H1 (cell line): ENCODE results near the gene SMC3. TPM values are rescaled to one million over a fixed set of nuclear protein-coding genes. Genes with fewer than 3 reads are reported as not detected.

Experiments
- CTCF ChIA-PET: fragments of 300-600 bp; sonication (Branson Sonifier 250); formaldehyde crosslinking; loops from one replicate; lab custom pipeline; 2021; ENCODE audit not compliant: partially characterized antibody; lab: Charles Lee
- POLR2A ChIA-PET: fragments of 300-600 bp; sonication (Branson Sonifier 250); formaldehyde crosslinking; loops from one replicate; lab custom pipeline; 2021; ENCODE audit warnings: inconsistent platforms; ENCODE audit not compliant: partially characterized antibody; lab: Charles Lee
- DNase-seq, 2 experiments: peaks; one replicate each; pipeline versions ENCODE4 v3.0.0 to v3.0.0-alpha.2; 2010 to 2022; ENCODE audit warnings: low spot score in 2 of 2, low read depth in 1 of 2, mixed read lengths in 1 of 2
- FAIRE-seq: peaks from 2 replicates; lab custom pipeline; 2011; peaks lifted over from hg19 to GRCh38; lab: Jason Lieb, UNC
- H2AFZ ChIP-seq: 2 replicates; pipeline ENCODE4 v1.8.1; 2012; ENCODE audit warnings: low read length, inconsistent platforms
- H2AK5ac ChIP-seq: 2 replicates; pipeline ENCODE4 v1.6.1; 2013; ENCODE audit warnings: low read depth, low read length
- H2BK120ac ChIP-seq: replicated peaks from 2 replicates; pipeline ENCODE3; 2013; ENCODE audit warnings: low read depth, low read length, inconsistent platforms
- H2BK12ac ChIP-seq: 2 replicates; pipeline ENCODE4 v1.6.1; 2013; ENCODE audit warnings: low read depth, low read length
- H2BK15ac ChIP-seq: 2 replicates; pipeline ENCODE4 v1.6.1; 2013; ENCODE audit warnings: low read length
- H2BK20ac ChIP-seq: 2 replicates; pipeline ENCODE4 v1.6.1; 2013; ENCODE audit warnings: low read length
- H2BK5ac ChIP-seq: 2 replicates; pipeline ENCODE4 v1.6.1; 2013; ENCODE audit warnings: low read depth, low read length
- H3K14ac ChIP-seq: 2 replicates; pipeline ENCODE4 v1.6.1; 2013; ENCODE audit warnings: inconsistent platforms; ENCODE audit not compliant: insufficient read length
- H3K18ac ChIP-seq: 2 replicates; pipeline ENCODE4 v1.6.1; 2013; ENCODE audit warnings: low read length; ENCODE audit errors: extremely low read depth
- H3K23ac ChIP-seq: 2 replicates; pipeline ENCODE4 v1.6.1; 2013; ENCODE audit warnings: inconsistent platforms; ENCODE audit not compliant: insufficient read length
- H3K23me2 ChIP-seq: 2 replicates; pipeline ENCODE4 v1.6.1; 2013; ENCODE audit warnings: low read depth, low read length
- H3K27ac ChIP-seq: 2 replicates; pipeline ENCODE4 v1.6.1; 2011; ENCODE audit warnings: low read depth, low read length, inconsistent platforms
- H3K27me3 ChIP-seq, 4 experiments: replicated peaks in 1 of 4; 1 replicate in 1 of 4; 2 replicates in 3 of 4; pipeline versions ENCODE4 v1.6.1 to v1.8.1; 2011 to 2013; ENCODE audit warnings: low read length in 3 of 4, mild to moderate bottlenecking in 3 of 4, inconsistent platforms in 2 of 4, mixed read lengths in 2 of 4, moderate library complexity in 1 of 4; ENCODE audit not compliant: control insufficient read depth in 3 of 4, insufficient read depth in 3 of 4; ENCODE audit errors: extremely low read depth in 1 of 4
- H3K36me3 ChIP-seq, 4 experiments: 2 replicates each; pipeline versions ENCODE4 v1.6.1 to v1.8.1; 2011 to 2013; ENCODE audit warnings: mild to moderate bottlenecking in 4 of 4, low read length in 3 of 4, moderate library complexity in 2 of 4, control low read depth in 1 of 4, inconsistent platforms in 1 of 4; ENCODE audit not compliant: insufficient read depth in 4 of 4, control insufficient read depth in 2 of 4
- H3K4ac ChIP-seq: replicated peaks from 2 replicates; pipeline ENCODE3; 2013; ENCODE audit warnings: low read length, low read depth, mixed read lengths, inconsistent platforms; ENCODE audit not compliant: insufficient read length
- H3K4me1 ChIP-seq, 4 experiments: replicated peaks in 1 of 4; 1 replicate in 1 of 4; 2 replicates in 3 of 4; pipeline versions ENCODE4 v1.6.1 to v1.8.1; 2011 to 2013; ENCODE audit warnings: low read length in 3 of 4, inconsistent platforms in 2 of 4, mixed read lengths in 1 of 4; ENCODE audit not compliant: insufficient read depth in 4 of 4, control insufficient read depth in 3 of 4
- H3K4me2 ChIP-seq, 2 experiments: 2 replicates each; pipeline versions ENCODE4 v1.6.1 to v1.8.1; 2011 to 2013; ENCODE audit warnings: low read depth in 2 of 2, low read length in 2 of 2, control low read depth in 1 of 2, inconsistent platforms in 1 of 2, mild to moderate bottlenecking in 1 of 2; ENCODE audit not compliant: insufficient read depth in 1 of 2
- H3K4me3 ChIP-seq, 4 experiments: fragments of 200-600, 300-600 bp in 1 of 4; sonication (generic), shearing (Covaris generic), sonication (Bioruptor Twin) in 1 of 4; 2 replicates each; pipeline versions ENCODE4 v1.5.1 to v1.8.1; 2011 to 2016; ENCODE audit warnings: low read length in 4 of 4, low read depth in 3 of 4, control low read depth in 2 of 4, inconsistent platforms in 2 of 4, mild to moderate bottlenecking in 2 of 4, mixed read lengths in 1 of 4, moderate library complexity in 1 of 4; ENCODE audit not compliant: insufficient read depth in 2 of 4; ENCODE audit errors: extremely low read depth in 1 of 4
- H3K56ac ChIP-seq: replicated peaks from 2 replicates; pipeline ENCODE3; 2013; ENCODE audit warnings: low read depth, mild to moderate bottlenecking, mixed read lengths, low read length, inconsistent platforms; ENCODE audit not compliant: insufficient read length
- H3K79me1 ChIP-seq: 2 replicates; pipeline ENCODE4 v1.6.1; 2013; ENCODE audit warnings: low read depth, low read length, control low read depth
- H3K79me2 ChIP-seq, 2 experiments: 2 replicates each; pipeline versions ENCODE4 v1.6.1 to v1.8.1; 2012 to 2013; ENCODE audit warnings: low read length in 2 of 2, mild to moderate bottlenecking in 2 of 2, inconsistent platforms in 1 of 2; ENCODE audit not compliant: insufficient read depth in 2 of 2, control insufficient read depth in 1 of 2
- H3K9ac ChIP-seq, 4 experiments: replicated peaks in 1 of 4; 1 replicate in 1 of 4; 2 replicates in 3 of 4; pipeline versions ENCODE4 v1.6.1 to v1.8.1; 2011 to 2013; ENCODE audit warnings: low read depth in 3 of 4, low read length in 3 of 4, control low read depth in 2 of 4, mild to moderate bottlenecking in 2 of 4, moderate library complexity in 2 of 4, inconsistent platforms in 1 of 4; ENCODE audit errors: extremely low read depth in 1 of 4
- H3K9me3 ChIP-seq, 2 experiments: 2 replicates each; pipeline versions ENCODE4 v1.6.1 to v1.8.1; 2012 to 2013; ENCODE audit warnings: mild to moderate bottlenecking in 2 of 2, moderate library complexity in 2 of 2, control low read depth in 1 of 2, inconsistent platforms in 1 of 2, low read depth in 1 of 2, low read length in 1 of 2, mixed read lengths in 1 of 2; ENCODE audit not compliant: insufficient read depth in 2 of 2
- H4K20me1 ChIP-seq, 2 experiments: replicated peaks in 1 of 2; 2 replicates each; pipeline versions ENCODE3 to v1.8.1; 2011 to 2013; ENCODE audit warnings: inconsistent platforms in 2 of 2, low read length in 2 of 2, mild to moderate bottlenecking in 1 of 2; ENCODE audit not compliant: insufficient read depth in 2 of 2, control insufficient read depth in 1 of 2
- H4K5ac ChIP-seq: 2 replicates; pipeline ENCODE4 v1.6.1; 2013; ENCODE audit warnings: low read length, low read depth, mixed read lengths, inconsistent platforms; ENCODE audit not compliant: insufficient read length
- H4K8ac ChIP-seq: 2 replicates; pipeline ENCODE4 v1.8.0; 2013; ENCODE audit warnings: mild to moderate bottlenecking, moderate library complexity, low read length, inconsistent platforms; ENCODE audit not compliant: insufficient read depth; ENCODE audit errors: extremely low read depth
- H4K91ac ChIP-seq: replicated peaks from 2 replicates; pipeline ENCODE3; 2013; ENCODE audit warnings: low read length, mixed read lengths, inconsistent platforms; ENCODE audit not compliant: insufficient read length
- ATF3 ChIP-seq: IDR thresholded peaks from 2 replicates; pipeline ENCODE4 v1.6.1; 2011; ENCODE audit warnings: low read depth, mild to moderate bottlenecking, low read length; ENCODE audit not compliant: insufficient read depth
- CREB1 ChIP-seq: IDR thresholded peaks from 2 replicates; pipeline ENCODE4 v1.6.1; 2012; ENCODE audit warnings: inconsistent platforms
- E2F6 ChIP-seq: IDR thresholded peaks from 2 replicates; pipeline ENCODE4 v1.6.1; 2012; ENCODE audit warnings: inconsistent platforms
- FOSL1 ChIP-seq: IDR thresholded peaks from 2 replicates; pipeline ENCODE4 v1.6.1; 2011; ENCODE audit warnings: mild to moderate bottlenecking, low read depth, low read length, moderate library complexity; ENCODE audit not compliant: insufficient read depth
- HDAC2 ChIP-seq, 2 experiments: fragments of 300-600 bp in 1 of 2; sonication (generic) in 1 of 2; IDR thresholded peaks; 2 replicates each; pipeline ENCODE4 v1.6.1; 2011 to 2012; ENCODE audit warnings: low read depth in 2 of 2, low read length in 2 of 2, mild to moderate bottlenecking in 2 of 2, moderate library complexity in 2 of 2, borderline replicate concordance in 1 of 2, inconsistent platforms in 1 of 2
- JUND ChIP-seq: IDR thresholded peaks from 2 replicates; pipeline ENCODE4 v1.6.1; 2011; ENCODE audit warnings: mild to moderate bottlenecking, improper control_type of control experiment, low read length
- KDM1A ChIP-seq: fragments of 200-600, 300-600 bp; sonication (generic); IDR thresholded peaks from 2 replicates; pipeline ENCODE4 v1.7.1; 2016; ENCODE audit warnings: mild to moderate bottlenecking, low read length, borderline replicate concordance
- KDM5A ChIP-seq: fragments of 200-600 bp; IDR thresholded peaks from 2 replicates; pipeline ENCODE4 v1.7.1; 2012; ENCODE audit warnings: mild to moderate bottlenecking, low read length, inconsistent platforms, mixed read lengths
- MAFK ChIP-seq: IDR thresholded peaks from 2 replicates; pipeline ENCODE4 v1.6.1; 2012; ENCODE audit warnings: low read depth, mild to moderate bottlenecking, improper control_type of control experiment, low read length
- POLR2A ChIP-seq, 2 experiments: IDR thresholded peaks; 1 replicate in 1 of 2; 2 replicates in 1 of 2; pipeline ENCODE4 v1.6.1; 2011; ENCODE audit warnings: low read depth in 2 of 2, low read length in 2 of 2, mild to moderate bottlenecking in 2 of 2; ENCODE audit errors: control extremely low read depth in 1 of 2
- SIRT6 ChIP-seq: IDR thresholded peaks from one replicate; pipeline ENCODE4 v1.7.1; 2012; ENCODE audit warnings: low read length, inconsistent platforms
- USF2 ChIP-seq: IDR thresholded peaks from 2 replicates; pipeline ENCODE4 v1.6.1; 2011; ENCODE audit warnings: low read length, improper control_type of control experiment
- WGBS, 2 experiments: shearing (Covaris generic) in 1 of 2; methylation state at CpG; one replicate each; pipeline versions ENCODE4 v1.1.6 to v1.1.7; 2013 to 2015; ENCODE audit warnings: low lambda C conversion rate in 2 of 2, mixed read lengths in 2 of 2, inconsistent platforms in 1 of 2, low coverage in 1 of 2, missing lambda C conversion rate in 1 of 2; ENCODE audit not compliant: insufficient replicate concordance in 2 of 2, insufficient coverage in 1 of 2, insufficient read length in 1 of 2; ENCODE audit errors: extremely low coverage in 1 of 2, missing lambda C conversion rate in 1 of 2; 5-methylcytosine and 5-hydroxymethylcytosine counted together
- polyA plus RNA-seq, 7 experiments: library from polyadenylated mRNA; depleted of rRNA in 3 of 7; stranded (reverse) in 5 of 7; unstranded in 2 of 7; fragments of >200 nt in 5 of 7; fragments of 200-250 nt in 2 of 7; gene quantifications; 1 replicate in 5 of 7; 2 replicates in 1 of 7; 4 replicates in 1 of 7; pipeline versions ENCODE4 v1.2.1 to v1.2.3, GENCODE V29; 2011 to 2013; ENCODE audit warnings: missing spikeins in 2 of 7, mixed read lengths in 2 of 7
- total RNA-seq: library from RNA; stranded (reverse); fragmentation: NEBNext Ultra II Directional; extraction: Animal tissue kit (Norgen Biotek cat#: 25700); gene quantifications from 2 replicates; pipeline ENCODE4 v1.2.1, GENCODE V29; 2021

The SMC3 gene
- total and polyA plus RNA-seq, 2 of the 8 experiments (the other 6 are each of a cell fraction or from before 2014, with no cell fraction given), result 12.7 to 93.4 TPM

GRCh38 chr10:110539091-110539490 is 28.4 kb upstream of the SMC3 start:
- H2AFZ ChIP-seq, result no peak overlapping the region
- no peak overlapping the region for H2BK12ac ChIP-seq
- H3K23ac ChIP-seq, result no peak overlapping the region
- no peak overlapping the region for H2BK120ac ChIP-seq
- POLR2A ChIA-PET, result interaction anchor here (0.8 kb wide), 1 partner anchor 9 kb away, joined by 3 read pairs; no protein-coding TSS in a partner anchor
- TF ChIP-seq MAFK, result no peak
- no peak for TF ChIP-seq ATF3
- TF ChIP-seq SIRT6, result no peak
- no peak for TF ChIP-seq POLR2A (IDR thresholded peaks at IDR 0.05; ENCODE audit: control extremely low read depth in 1 of 2, low read depth in 2 of 2, low read length in 2 of 2)
- no peak for TF ChIP-seq CREB1
- TF ChIP-seq E2F6, result no peak
- no peak for TF ChIP-seq JUND
- no peak for TF ChIP-seq USF2
- no peak for TF ChIP-seq KDM1A
- TF ChIP-seq FOSL1, result no peak
- no peak for TF ChIP-seq HDAC2 (IDR thresholded peaks at IDR 0.05; ENCODE audit: borderline replicate concordance in 1 of 2, low read depth in 2 of 2, low read length in 2 of 2)
- TF ChIP-seq KDM5A, result no peak
- H4K91ac ChIP-seq, result no peak overlapping the region
- no peak overlapping the region for H4K5ac ChIP-seq
- H3K79me2 ChIP-seq, result no peaks in the 10 kb centered on the region
- no peaks in the 10 kb centered on the region for H3K4me1 ChIP-seq
- H3K4ac ChIP-seq, result no peak overlapping the region
- H3K56ac ChIP-seq, result no peak overlapping the region
- H3K27me3 ChIP-seq, result no peaks in the 10 kb centered on the region
- FAIRE-seq (no peak), DNase-seq (no peak)
- no peak overlapping the region for H3K18ac ChIP-seq
- CTCF ChIA-PET, result interaction anchor here (0.9 to 2.4 kb wide), 3 partner anchors 10 to 184 kb away, joined by 3 to 11 read pairs (median 7); no protein-coding TSS in a partner anchor
- no peak overlapping the region for H3K9ac ChIP-seq
- H4K8ac ChIP-seq, result no peak overlapping the region
- no peak overlapping the region for H2BK15ac ChIP-seq
- H3K36me3 ChIP-seq, result no peaks in the 10 kb centered on the region
- H2BK20ac ChIP-seq, result no peak overlapping the region
- H4K20me1 ChIP-seq, result no peaks in the 10 kb centered on the region
- 98% methylated on average over 4 of the region's 4 CpGs; no CpG with 5 or more reads in 1 of the 2 experiments for WGBS, 2 experiments
- H3K27ac ChIP-seq, result no peak overlapping the region
- H3K4me2 ChIP-seq, result no peak overlapping the region
- H3K14ac ChIP-seq, result no peak overlapping the region
- no peaks in the 10 kb centered on the region for H3K9me3 ChIP-seq
- H3K4me3 ChIP-seq, result no peak overlapping the region
- no peaks in the 10 kb centered on the region for H3K79me1 ChIP-seq
- H2AK5ac ChIP-seq, result no peak overlapping the region
- no peak overlapping the region for H2BK5ac ChIP-seq
- no peaks in the 10 kb centered on the region; the same call in 1 of the 2 replicates for H3K23me2 ChIP-seq
